NT2/D1 (cell line): Measurements from ENCODE around the gene SKIC2.

Source experiments
- SUZ12 ChIP-seq: IDR thresholded peaks from 2 replicates; pipeline ENCODE4 v1.6.1; 2011; ENCODE audit not compliant: insufficient read length, insufficient read depth; ENCODE audit errors: extremely low read depth
- YY1 ChIP-seq: IDR thresholded peaks from 2 replicates; pipeline ENCODE4 v1.6.1; 2011; ENCODE audit not compliant: insufficient read length, insufficient read depth
- ZNF274 ChIP-seq: IDR thresholded peaks from 2 replicates; pipeline ENCODE4 v1.6.1; 2011; ENCODE audit warnings: mild to moderate bottlenecking, low read depth, low read length

DNA sequence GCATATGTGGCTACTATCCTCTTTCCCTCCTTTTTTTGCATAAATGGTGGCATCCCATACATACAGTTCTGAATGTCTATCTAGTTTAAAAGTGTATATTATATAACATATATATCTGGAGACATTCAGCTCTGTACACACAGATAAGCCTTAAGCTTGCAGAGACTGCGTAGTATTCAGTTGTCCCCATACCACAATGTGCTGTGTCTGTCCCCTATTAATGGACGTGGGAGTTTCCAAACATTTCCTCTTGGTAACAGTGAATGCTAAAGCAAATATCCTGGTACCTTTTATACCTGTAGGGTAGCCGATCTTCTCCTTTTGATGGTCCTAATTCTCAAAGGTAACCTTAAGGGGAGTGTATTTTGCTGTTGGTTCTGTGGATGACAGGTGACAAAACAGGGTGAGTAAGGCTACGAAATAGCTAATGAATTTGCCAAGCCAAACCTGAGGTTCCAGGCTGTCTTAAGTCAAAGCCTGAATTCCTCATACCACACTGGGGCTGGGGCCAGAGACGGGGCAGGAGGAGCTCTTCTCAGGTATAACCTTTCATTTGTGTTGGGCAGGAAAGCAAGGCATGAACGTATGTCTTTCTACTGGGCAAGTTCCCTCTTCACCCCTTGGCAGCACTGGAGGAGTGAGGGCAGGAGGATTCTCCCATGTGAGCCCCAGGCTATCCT, 39.2 kb upstream of the SKIC2 start:
- TF ChIP-seq ZNF274 (no peak), SUZ12 (no peak), YY1 (no peak)
